GM21515 (cell line): ENCODE measurements around the gene ADAT3.

Source experiments
- ATAC-seq: cut with Tn5 transposase; IDR thresholded peaks from one replicate; pipeline ENCODE4 v1.9.1; 2021; ENCODE audit not compliant: unreplicated experiment

ADAT3 gene

GRCh38 chr19:1912760-1913505 is 7.7 kb downstream of the ADAT3 start:
- ATAC-seq, result no peak

GRCh38 chr19:1913781-1914577 is 8.8 kb downstream of the ADAT3 start:
- no peak for ATAC-seq

- ATAC-seq, result no peak
These were observed 9.7 kb downstream of the ADAT3 start for GRCh38 chr19:1914826-1915341.

GRCh38 chr19:1917146-1917545 is 11.9 kb downstream of the ADAT3 start:
- no peak for ATAC-seq

- ATAC-seq, result no peak
These were observed 12.7 kb downstream of the ADAT3 start for GRCh38 chr19:1917926-1918325.

- ATAC-seq, result no peak
These were observed 13.8 kb downstream of the ADAT3 start for GRCh38 chr19:1918975-1919374.

- no peak for ATAC-seq
These were observed 15.4 kb downstream of the ADAT3 start for GRCh38 chr19:1920644-1921043.

- no peak for ATAC-seq
These were observed 16.1 kb downstream of the ADAT3 start for GRCh38 chr19:1921326-1921725.

GRCh38 chr19:1921825-1922224 is 16.6 kb downstream of the ADAT3 start:
- no peak for ATAC-seq

- no peak for ATAC-seq
These were observed 17.6 kb downstream of the ADAT3 start for GRCh38 chr19:1922803-1923202.

GRCh38 chr19:1923319-1923718 is 18.1 kb downstream of the ADAT3 start:
- ATAC-seq, result no peak

- ATAC-seq, result no peak
These were observed 19.2 kb downstream of the ADAT3 start for GRCh38 chr19:1924320-1924961.

- no peak for ATAC-seq
These were observed 20.3 kb downstream of the ADAT3 start for GRCh38 chr19:1925544-1925943.

GRCh38 chr19:1929021-1929742 is 24.0 kb downstream of the ADAT3 start:
- no peak for ATAC-seq

GRCh38 chr19:1931445-1931844 is 26.2 kb downstream of the ADAT3 start:
- no peak for ATAC-seq

- no peak for ATAC-seq
These were observed 27.2 kb downstream of the ADAT3 start for GRCh38 chr19:1932395-1932794.

- ATAC-seq, result no peak
These were observed 28.0 kb downstream of the ADAT3 start for GRCh38 chr19:1933244-1933643.

- no peak for ATAC-seq
These were observed 28.7 kb downstream of the ADAT3 start for GRCh38 chr19:1933942-1934341.

GRCh38 chr19:1935484-1936208 is 30.4 kb downstream of the ADAT3 start:
- no peak for ATAC-seq

- ATAC-seq, result no peak
These were observed 31.2 kb downstream of the ADAT3 start for GRCh38 chr19:1936430-1936829.
